ENCODE measurements around the gene TBRG4. TPM values are rescaled to one million over a fixed set of nuclear protein-coding genes. Genes with fewer than 3 reads are reported as not detected.

The TBRG4 gene
- polyA plus RNA-seq, 2 donors = 38.3 to 41.6 TPM

- Histone ChIP-seq H3K4me1 (ENCODE audit: control insufficient read depth in 2 of 2, insufficient read depth in 2 of 2, low read length in 1 of 2) (peaks cover 0 to 10% of the 10 kb centered on the region in 2 donors), H3K27ac (ENCODE audit: low read depth in 2 of 2, low read length in 1 of 2) (no peak overlapping the region), H3K4me3 (ENCODE audit: low read depth in 1 of 2, low read length in 2 of 2) (no peak overlapping the region), H3K36me3 (ENCODE audit: control insufficient read depth in 2 of 2, insufficient read depth in 2 of 2, low read length in 1 of 2) (peaks cover 9 to 30% of the 10 kb centered on the region in 2 donors), H3K27me3 (ENCODE audit: control insufficient read depth in 1 of 2, insufficient read depth in 2 of 2, low read length in 2 of 2) (no peaks in the 10 kb centered on the region), H3K9me3 (ENCODE audit: control insufficient read depth in 2 of 2, insufficient read depth in 1 of 2, low read depth in 1 of 2, low read length in 1 of 2) (peaks cover 0 to 2% of the 10 kb centered on the region in 2 donors)
- WGBS, 2 donors = 79 to 89% methylated on average over 8 of the region's 8 CpGs
These were observed 33.3 kb downstream of the TBRG4 start for GRCh38 chr7:45078125-45078681.

- Histone ChIP-seq H3K4me3 (ENCODE audit: low read depth in 1 of 2, low read length in 2 of 2) (no peak overlapping the region), H3K36me3 (ENCODE audit: control insufficient read depth in 2 of 2, insufficient read depth in 2 of 2, low read length in 1 of 2) (peaks cover 9 to 37% of the 10 kb centered on the region in 2 donors), H3K27ac (ENCODE audit: low read depth in 2 of 2, low read length in 1 of 2) (no peak overlapping the region), H3K4me1 (ENCODE audit: control insufficient read depth in 2 of 2, insufficient read depth in 2 of 2, low read length in 1 of 2) (peaks cover 0 to 15% of the 10 kb centered on the region in 2 donors), H3K9me3 (ENCODE audit: control insufficient read depth in 2 of 2, insufficient read depth in 1 of 2, low read depth in 1 of 2, low read length in 1 of 2) (peaks cover 0 to 2% of the 10 kb centered on the region in 2 donors), H3K27me3 (ENCODE audit: control insufficient read depth in 1 of 2, insufficient read depth in 2 of 2, low read length in 2 of 2) (no peaks in the 10 kb centered on the region)
- 83 to 90% methylated on average over 9 of the region's 9 CpGs for WGBS, 2 donors
These were observed 33.9 kb downstream of the TBRG4 start for GRCh38 chr7:45077579-45077978.

GRCh38 chr7:45076946-45077345 is 34.6 kb downstream of the TBRG4 start:
- Histone ChIP-seq H3K9me3 (ENCODE audit: control insufficient read depth in 2 of 2, insufficient read depth in 1 of 2, low read depth in 1 of 2, low read length in 1 of 2) (peaks cover 0 to 2% of the 10 kb centered on the region in 2 donors), H3K4me1 (ENCODE audit: control insufficient read depth in 2 of 2, insufficient read depth in 2 of 2, low read length in 1 of 2) (peaks cover 0 to 16% of the 10 kb centered on the region in 2 donors), H3K36me3 (ENCODE audit: control insufficient read depth in 2 of 2, insufficient read depth in 2 of 2, low read length in 1 of 2) (peaks cover 9 to 37% of the 10 kb centered on the region in 2 donors), H3K27me3 (ENCODE audit: control insufficient read depth in 1 of 2, insufficient read depth in 2 of 2, low read length in 2 of 2) (no peaks in the 10 kb centered on the region), H3K4me3 (ENCODE audit: low read depth in 1 of 2, low read length in 2 of 2) (no peak overlapping the region), H3K27ac (ENCODE audit: low read depth in 2 of 2, low read length in 1 of 2) (no peak overlapping the region)
- WGBS, 2 donors = 92 to 95% methylated on average over 5 of the region's 5 CpGs

GRCh38 chr7:45075871-45076796 is 35.4 kb downstream of the TBRG4 start:
- Histone ChIP-seq H3K27me3 (ENCODE audit: control insufficient read depth in 1 of 2, insufficient read depth in 2 of 2, low read length in 2 of 2) (no peaks in the 10 kb centered on the region), H3K4me1 (ENCODE audit: control insufficient read depth in 2 of 2, insufficient read depth in 2 of 2, low read length in 1 of 2) (peaks cover 0 to 16% of the 10 kb centered on the region in 2 donors), H3K36me3 (ENCODE audit: control insufficient read depth in 2 of 2, insufficient read depth in 2 of 2, low read length in 1 of 2) (peaks cover 9 to 40% of the 10 kb centered on the region in 2 donors), H3K9me3 (ENCODE audit: control insufficient read depth in 2 of 2, insufficient read depth in 1 of 2, low read depth in 1 of 2, low read length in 1 of 2) (peaks cover 0 to 2% of the 10 kb centered on the region in 2 donors), H3K4me3 (ENCODE audit: low read depth in 1 of 2, low read length in 2 of 2) (no peak overlapping the region), H3K27ac (ENCODE audit: low read depth in 2 of 2, low read length in 1 of 2) (no peak overlapping the region)
- 91 to 94% methylated on average over 35 of the region's 35 CpGs for WGBS, 2 donors

- H3K27me3 ChIP-seq (ENCODE audit: control insufficient read depth in 1 of 2, insufficient read depth in 2 of 2, low read length in 2 of 2) = no peaks in the 10 kb centered on the region
- H3K9me3 ChIP-seq (ENCODE audit: control insufficient read depth in 2 of 2, insufficient read depth in 1 of 2, low read depth in 1 of 2, low read length in 1 of 2) = peaks cover 0 to 2% of the 10 kb centered on the region in 2 donors
- WGBS, 2 donors = 92 to 95% methylated on average over 1 of the region's 1 CpG
- no peak overlapping the region for H3K27ac ChIP-seq (ENCODE audit: low read depth in 2 of 2, low read length in 1 of 2)
- H3K36me3 ChIP-seq (ENCODE audit: control insufficient read depth in 2 of 2, insufficient read depth in 2 of 2, low read length in 1 of 2) = peaks cover 9 to 41% of the 10 kb centered on the region in 2 donors
- no peak overlapping the region for H3K4me3 ChIP-seq (ENCODE audit: low read depth in 1 of 2, low read length in 2 of 2)
- peaks cover 0 to 16% of the 10 kb centered on the region in 2 donors for H3K4me1 ChIP-seq (ENCODE audit: control insufficient read depth in 2 of 2, insufficient read depth in 2 of 2, low read length in 1 of 2)
These were observed 36.2 kb downstream of the TBRG4 start for GRCh38 chr7:45075355-45075644.

- Histone ChIP-seq H3K9me3 (ENCODE audit: control insufficient read depth in 2 of 2, insufficient read depth in 1 of 2, low read depth in 1 of 2, low read length in 1 of 2) (peaks cover 0 to 2% of the 10 kb centered on the region in 2 donors), H3K4me3 (ENCODE audit: low read depth in 1 of 2, low read length in 2 of 2) (no peak overlapping the region), H3K36me3 (ENCODE audit: control insufficient read depth in 2 of 2, insufficient read depth in 2 of 2, low read length in 1 of 2) (peaks cover 9 to 46% of the 10 kb centered on the region in 2 donors), H3K27ac (ENCODE audit: low read depth in 2 of 2, low read length in 1 of 2) (no peak overlapping the region), H3K4me1 (ENCODE audit: control insufficient read depth in 2 of 2, insufficient read depth in 2 of 2, low read length in 1 of 2) (peaks cover 0 to 16% of the 10 kb centered on the region in 2 donors), H3K27me3 (ENCODE audit: control insufficient read depth in 1 of 2, insufficient read depth in 2 of 2, low read length in 2 of 2) (no peaks in the 10 kb centered on the region)
- WGBS, 2 donors = 89% methylated on average over 16 of the region's 16 CpGs
These were observed 36.8 kb downstream of the TBRG4 start for GRCh38 chr7:45074528-45075354.

GRCh38 chr7:45073786-45074527 is 37.5 kb downstream of the TBRG4 start:
- Histone ChIP-seq H3K27ac (ENCODE audit: low read depth in 2 of 2, low read length in 1 of 2) (no peak overlapping the region), H3K9me3 (ENCODE audit: control insufficient read depth in 2 of 2, insufficient read depth in 1 of 2, low read depth in 1 of 2, low read length in 1 of 2) (peaks cover 0 to 2% of the 10 kb centered on the region in 2 donors), H3K36me3 (ENCODE audit: control insufficient read depth in 2 of 2, insufficient read depth in 2 of 2, low read length in 1 of 2) (peaks cover 9 to 51% of the 10 kb centered on the region in 2 donors), H3K4me1 (ENCODE audit: control insufficient read depth in 2 of 2, insufficient read depth in 2 of 2, low read length in 1 of 2) (peaks cover 0 to 16% of the 10 kb centered on the region in 2 donors), H3K27me3 (ENCODE audit: control insufficient read depth in 1 of 2, insufficient read depth in 2 of 2, low read length in 2 of 2) (no peaks in the 10 kb centered on the region), H3K4me3 (ENCODE audit: low read depth in 1 of 2, low read length in 2 of 2) (no peak overlapping the region)
- 79 to 80% methylated on average over 15 of the region's 15 CpGs for WGBS, 2 donors

- Histone ChIP-seq H3K36me3 (ENCODE audit: control insufficient read depth in 2 of 2, insufficient read depth in 2 of 2, low read length in 1 of 2) (peaks cover 9 to 58% of the 10 kb centered on the region in 2 donors), H3K4me3 (ENCODE audit: low read depth in 1 of 2, low read length in 2 of 2) (no peak overlapping the region), H3K9me3 (ENCODE audit: control insufficient read depth in 2 of 2, insufficient read depth in 1 of 2, low read depth in 1 of 2, low read length in 1 of 2) (peaks cover 0 to 2% of the 10 kb centered on the region in 2 donors), H3K27me3 (ENCODE audit: control insufficient read depth in 1 of 2, insufficient read depth in 2 of 2, low read length in 2 of 2) (no peaks in the 10 kb centered on the region), H3K27ac (ENCODE audit: low read depth in 2 of 2, low read length in 1 of 2) (no peak overlapping the region), H3K4me1 (ENCODE audit: control insufficient read depth in 2 of 2, insufficient read depth in 2 of 2, low read length in 1 of 2) (peaks cover 0 to 17% of the 10 kb centered on the region in 2 donors)
- 76 to 82% methylated on average over 17 of the region's 17 CpGs for WGBS, 2 donors
These were observed 38.3 kb downstream of the TBRG4 start for GRCh38 chr7:45073031-45073785.
